GM18520 (cell line): ENCODE measurements around the gene HELT.
"Not testable (repeated sequence)": the region's sequence is repeated elsewhere in the genome, so short reads cannot be mapped to it uniquely, and the experiment has no call there.

Experiments used
- ATAC-seq: cut with Tn5 transposase; IDR thresholded peaks from one replicate; pipeline ENCODE4 v1.9.1; 2021; ENCODE audit not compliant: unreplicated experiment

Gene HELT

DNA sequence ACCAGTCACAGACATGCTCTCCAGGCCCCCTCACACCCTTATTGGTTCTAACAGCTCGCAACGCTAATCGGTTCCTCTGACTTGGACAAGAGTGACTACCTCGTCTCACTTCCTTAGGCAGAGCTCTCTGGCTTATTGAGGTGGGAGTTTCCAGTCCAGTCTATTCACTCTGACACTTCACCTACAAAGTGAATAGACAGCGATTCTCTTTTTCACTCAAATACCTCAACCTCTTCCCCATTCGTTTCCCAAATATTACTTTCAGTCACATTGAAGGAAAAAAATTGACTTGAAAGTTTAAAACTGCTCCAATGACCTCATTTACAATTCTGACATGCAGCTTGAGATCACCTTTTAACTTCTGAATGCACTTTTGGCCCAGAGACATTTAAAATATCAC lies 17.7 kb downstream of the HELT start:
- ATAC-seq, result peak; percentile 29

DNA sequence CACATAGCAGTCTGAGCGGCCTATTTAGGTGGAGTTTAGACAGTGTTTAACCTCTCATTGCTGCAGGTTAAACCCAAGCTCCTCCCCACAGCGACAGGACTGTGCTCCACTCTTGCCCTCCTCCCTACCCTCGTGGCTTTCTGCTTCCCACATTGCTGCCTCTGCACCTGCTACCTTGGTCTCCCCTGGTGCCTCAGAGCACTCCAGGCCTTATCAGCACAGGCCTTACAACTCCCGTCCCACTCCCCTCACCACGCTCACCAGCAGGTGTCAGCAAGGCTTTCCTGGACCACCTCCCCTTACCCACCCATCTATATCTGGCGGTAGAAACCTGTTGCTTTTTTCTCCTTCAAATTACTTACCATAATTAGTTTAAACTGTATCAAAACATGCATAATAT lies 18.6 kb downstream of the HELT start:
- ATAC-seq, result no peak

DNA sequence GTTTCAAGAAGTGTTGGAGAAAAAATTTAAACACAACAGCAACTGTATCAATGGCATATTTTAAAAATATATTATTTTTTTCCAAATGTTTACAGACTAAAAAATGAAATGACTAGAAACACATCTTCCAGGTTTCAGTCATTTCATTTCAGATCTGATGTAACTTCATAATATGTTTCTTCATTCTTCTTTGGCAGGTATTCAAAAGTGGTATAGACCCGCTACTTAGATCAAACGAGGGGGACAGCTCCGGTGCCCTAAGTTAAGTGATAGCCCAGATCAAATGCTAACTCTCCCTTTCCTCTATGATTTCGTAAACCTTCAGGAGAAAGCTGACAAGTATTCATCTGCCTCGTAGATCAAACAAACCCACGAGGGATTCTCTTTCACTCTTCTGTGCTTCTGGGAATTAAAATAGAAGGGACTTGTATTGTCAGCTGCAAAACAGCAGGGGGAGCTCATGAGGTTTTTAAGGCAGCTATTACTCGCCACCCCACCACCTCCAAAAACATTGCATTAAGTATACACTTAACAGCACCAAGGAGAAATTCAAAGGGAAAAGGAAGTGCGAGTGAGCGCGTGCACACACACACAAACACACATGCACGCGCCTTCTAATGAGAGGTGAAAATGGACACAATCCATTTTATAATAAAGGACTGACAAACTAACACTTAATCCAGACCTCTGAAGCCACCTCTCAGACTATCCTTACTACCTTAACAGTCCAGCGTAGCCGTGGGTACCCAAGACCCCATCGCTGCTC lies 21.4 kb downstream of the HELT start:
- ATAC-seq, result no peak

DNA sequence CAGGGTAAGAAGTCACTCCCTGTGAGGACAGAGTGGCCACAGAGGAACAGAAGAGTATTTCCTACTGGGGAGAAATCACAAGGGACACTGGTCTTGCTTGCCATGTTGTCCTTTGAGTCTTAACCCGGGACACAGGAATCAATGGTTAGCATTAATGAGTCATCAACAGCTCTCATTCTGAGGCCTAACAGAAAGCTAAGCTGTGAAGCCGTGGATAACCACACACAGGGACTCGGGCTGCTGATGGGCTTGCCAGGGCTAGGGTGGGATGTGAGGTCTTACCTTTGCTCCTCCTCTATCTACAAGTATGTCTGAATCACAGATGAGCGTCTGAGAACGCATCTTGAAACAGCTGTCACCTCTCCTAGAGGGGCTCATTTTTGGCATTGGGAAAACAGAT lies 22.2 kb downstream of the HELT start:
- ATAC-seq, result no peak

DNA sequence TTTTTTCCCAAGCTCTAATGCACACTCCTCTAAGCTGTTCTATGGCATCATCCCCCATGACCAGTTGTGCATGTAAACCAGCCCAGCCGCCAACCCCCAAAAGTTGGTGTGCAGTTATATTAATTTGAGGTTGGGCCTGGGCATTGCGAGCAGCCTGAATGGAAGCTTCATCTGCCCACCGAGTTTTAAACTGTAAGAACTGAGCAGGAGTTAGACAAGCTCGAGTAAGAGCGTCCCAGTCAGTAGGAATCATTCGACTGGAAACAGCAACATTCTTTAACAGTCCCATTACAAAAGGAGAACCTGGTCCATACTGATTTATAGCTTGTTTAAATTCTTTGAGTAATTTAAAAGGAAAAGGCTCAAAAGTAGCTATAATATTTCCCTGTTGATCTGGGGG lies 32.0 kb downstream of the HELT start:
- ATAC-seq, result not testable (repeated sequence)

DNA sequence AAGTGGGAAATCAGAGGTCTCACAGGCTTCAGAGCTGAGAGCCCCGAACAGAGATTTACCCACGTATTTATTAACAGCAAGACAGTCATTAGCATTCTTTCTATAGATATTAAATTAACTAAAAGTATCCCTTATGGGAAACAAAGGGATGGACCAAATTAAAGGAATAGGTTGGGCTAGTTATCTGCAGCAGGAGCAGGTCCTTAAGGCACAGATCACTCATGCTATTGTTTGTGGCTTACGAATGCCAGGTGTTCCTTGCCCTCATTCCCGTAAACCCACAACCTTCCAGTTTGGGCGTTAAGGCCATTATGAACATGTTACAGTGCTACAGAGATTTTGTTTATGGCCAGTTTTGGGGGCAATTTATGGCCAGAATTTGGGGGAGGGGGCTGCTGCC lies 33.0 kb downstream of the HELT start:
- not testable (repeated sequence) for ATAC-seq

DNA sequence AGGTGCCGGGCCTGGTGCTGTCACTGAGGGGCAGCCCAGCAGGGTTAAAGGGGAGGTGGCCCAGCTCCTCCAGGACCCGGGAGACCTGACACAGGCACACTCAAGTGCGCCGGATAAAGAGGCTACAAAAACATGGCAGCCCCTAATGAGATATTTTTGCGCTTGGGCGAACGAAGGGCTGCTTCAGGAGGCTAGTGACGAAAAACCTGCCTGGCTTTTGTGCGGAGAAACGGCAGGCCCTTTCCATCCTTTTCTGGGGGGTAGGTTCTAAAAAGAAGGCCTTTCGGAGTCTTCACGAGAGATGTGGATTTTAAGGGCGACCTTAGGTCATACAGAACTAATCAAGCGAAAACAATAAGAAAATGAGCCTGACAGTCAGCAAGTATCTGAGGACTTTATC lies 35.5 kb downstream of the HELT start:
- no peak for ATAC-seq

DNA sequence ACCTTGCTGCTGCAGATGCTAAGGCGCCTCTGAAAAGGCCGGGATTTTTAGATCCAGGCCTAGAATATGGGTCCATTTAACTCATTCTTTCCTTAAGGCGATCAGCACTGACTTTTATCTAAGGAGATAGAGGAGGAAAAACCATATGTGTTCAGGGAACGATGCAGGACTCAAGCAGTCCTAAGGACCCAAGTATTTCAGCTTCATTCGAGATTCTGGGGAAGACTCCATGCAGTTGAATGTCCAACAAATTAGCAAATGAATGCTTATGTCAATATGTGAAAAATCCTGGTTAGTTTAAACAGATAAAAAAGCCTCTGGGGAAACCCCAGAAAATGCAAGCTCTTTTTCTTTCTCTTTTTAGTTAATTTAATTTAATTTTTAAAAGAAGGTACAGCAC lies 36.0 kb downstream of the HELT start:
- no peak for ATAC-seq

DNA sequence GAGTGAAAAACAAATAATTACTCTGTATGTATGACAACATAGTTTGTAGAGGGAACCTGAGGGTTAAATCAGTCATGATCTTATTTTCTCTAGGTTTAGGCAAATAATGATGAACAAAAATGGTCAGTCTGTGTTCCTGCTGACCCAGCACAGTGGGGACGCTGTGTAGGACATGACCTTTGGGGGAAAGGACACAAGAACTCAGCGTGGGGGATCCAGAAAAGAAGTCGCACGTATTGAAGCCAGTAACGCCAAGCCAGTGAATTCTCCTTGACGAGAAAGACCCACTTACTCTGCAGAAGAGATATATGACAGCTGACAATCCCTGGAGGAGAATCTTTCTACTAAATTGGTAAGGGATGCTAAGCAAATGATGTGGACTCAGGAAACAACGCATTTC lies 36.6 kb downstream of the HELT start:
- no peak for ATAC-seq

DNA sequence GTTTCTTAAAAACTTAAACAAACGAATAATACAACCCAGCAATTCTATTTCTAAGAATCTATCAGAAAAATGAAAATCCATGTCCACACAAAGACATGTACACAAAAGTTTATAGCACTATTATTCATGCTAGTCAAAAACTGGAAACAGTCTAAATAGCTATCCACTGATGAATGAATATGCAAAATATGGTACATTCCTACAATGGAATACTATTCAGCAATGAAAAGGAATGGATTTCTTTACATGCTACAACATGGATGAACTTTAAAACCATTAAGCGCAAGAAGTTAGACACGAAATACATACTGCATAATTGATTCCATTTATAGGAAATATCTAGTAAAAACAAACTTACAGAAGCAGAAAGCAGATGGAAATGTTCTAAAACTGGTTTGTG lies 43.3 kb downstream of the HELT start:
- no peak for ATAC-seq

DNA sequence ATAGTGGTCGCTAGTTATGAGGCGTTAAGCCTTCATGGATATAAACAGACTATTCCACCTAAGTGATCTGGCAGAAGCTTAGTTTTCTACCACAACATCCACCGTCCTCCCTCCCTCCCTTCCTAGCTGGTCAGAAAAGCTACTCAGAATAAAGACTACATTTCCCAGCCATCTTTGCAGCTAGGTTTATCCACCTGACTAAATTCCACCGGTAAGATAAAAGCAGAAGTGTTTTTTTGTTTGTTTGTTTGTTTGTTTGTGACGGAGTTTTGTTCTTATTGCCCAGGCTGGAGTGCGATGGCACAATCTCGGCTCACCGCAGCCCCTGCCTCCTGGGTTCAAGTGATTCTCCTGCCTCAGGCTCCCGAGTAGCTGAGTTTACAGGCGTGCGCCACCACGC lies 44.3 kb downstream of the HELT start:
- no peak for ATAC-seq

DNA sequence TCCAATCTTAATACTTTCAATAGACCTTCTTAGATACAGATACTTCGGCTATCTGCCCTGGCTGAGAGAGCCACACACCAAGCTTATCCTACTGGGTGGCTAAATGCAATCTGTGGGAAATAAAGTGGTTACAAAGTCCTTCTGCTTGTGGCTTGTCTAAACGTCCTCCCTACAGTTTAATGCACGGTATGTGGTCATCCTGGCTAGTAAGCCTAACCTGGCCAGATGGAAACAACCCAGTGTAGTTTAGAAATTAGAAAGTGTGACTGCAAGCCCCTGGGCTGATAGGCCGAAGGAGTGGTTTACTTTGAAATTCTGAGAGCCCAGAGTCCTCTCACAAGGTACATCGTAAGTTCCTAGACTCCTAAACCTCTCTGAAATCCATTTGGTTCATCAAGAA lies 47.9 kb downstream of the HELT start:
- no peak for ATAC-seq

DNA sequence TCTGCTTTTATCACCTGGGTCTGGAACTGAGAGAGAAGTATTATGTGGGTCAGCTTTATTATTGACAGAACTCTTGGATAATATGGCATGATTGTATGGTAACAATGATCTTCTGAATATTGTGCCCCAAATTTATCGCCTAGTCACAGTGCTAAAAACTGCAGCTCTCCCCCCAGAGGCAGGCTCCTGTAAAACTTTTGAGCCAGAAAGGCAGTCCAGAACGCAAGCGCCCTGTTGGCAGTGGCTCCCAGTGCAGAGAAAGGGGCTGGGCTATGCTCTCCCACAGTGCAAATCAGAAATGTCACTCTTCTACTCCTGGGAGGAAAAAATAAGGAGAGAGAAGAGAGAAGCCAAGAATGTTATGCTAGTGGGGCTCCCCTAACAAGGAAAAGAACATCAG lies 50.5 kb downstream of the HELT start:
- no peak for ATAC-seq
